ENCODE measurements around the gene NUP35.
"Not testable (repeated sequence)": the region's sequence is repeated elsewhere in the genome, so short reads cannot be mapped to it uniquely, and the experiment has no call there.

NUP35 gene

GRCh38 chr2:183148955-183149354 lies 24.7 kb downstream of the NUP35 start:
- DNase-seq (ENCODE audit: low spot score): no peak

- peak; percentile 46 for DNase-seq (ENCODE audit: low spot score)
These were observed 25.2 kb downstream of the NUP35 start for GRCh38 chr2:183149489-183149888.

- DNase-seq (ENCODE audit: low spot score): not testable (repeated sequence)
These were observed 28.0 kb downstream of the NUP35 start for GRCh38 chr2:183152280-183152679.

- DNase-seq (ENCODE audit: low spot score): no peak
These were observed 29.7 kb downstream of the NUP35 start for GRCh38 chr2:183153967-183154366.

- DNase-seq (ENCODE audit: low spot score): not testable (repeated sequence)
These were observed 30.5 kb downstream of the NUP35 start for GRCh38 chr2:183154772-183155171.

- DNase-seq (ENCODE audit: low spot score): no peak
These were observed 32.9 kb downstream of the NUP35 start for GRCh38 chr2:183157131-183157530.

GRCh38 chr2:183162362-183162761 lies 38.1 kb downstream of the NUP35 start:
- no peak for DNase-seq (ENCODE audit: low spot score)

GRCh38 chr2:183163821-183164649 lies 39.8 kb downstream of the NUP35 start:
- DNase-seq (ENCODE audit: low spot score): no peak

GRCh38 chr2:183164650-183165015 lies 40.4 kb downstream of the NUP35 start:
- no peak for DNase-seq (ENCODE audit: low spot score)

- DNase-seq (ENCODE audit: low spot score): no peak
These were observed 42.0 kb downstream of the NUP35 start for GRCh38 chr2:183166210-183166609.

- not testable (repeated sequence) for DNase-seq (ENCODE audit: low spot score)
These were observed 42.7 kb downstream of the NUP35 start for GRCh38 chr2:183166976-183167375.

- DNase-seq (ENCODE audit: low spot score): no peak
These were observed 48.1 kb downstream of the NUP35 start for GRCh38 chr2:183172220-183172887.

GRCh38 chr2:183179156-183179555 lies 54.9 kb downstream of the NUP35 start:
- no peak for DNase-seq (ENCODE audit: low spot score)

- DNase-seq (ENCODE audit: low spot score): no peak
These were observed 61.3 kb downstream of the NUP35 start for GRCh38 chr2:183185534-183185933.

GRCh38 chr2:183186296-183186695 lies 62.1 kb downstream of the NUP35 start:
- no peak for DNase-seq (ENCODE audit: low spot score)

- DNase-seq (ENCODE audit: low spot score): no peak
These were observed 62.5 kb downstream of the NUP35 start for GRCh38 chr2:183186766-183187165.

- DNase-seq (ENCODE audit: low spot score): no peak
These were observed 68.1 kb downstream of the NUP35 start for GRCh38 chr2:183192343-183192742.

- no peak for DNase-seq (ENCODE audit: low spot score)
These were observed 69.7 kb downstream of the NUP35 start for GRCh38 chr2:183193904-183194303.

- no peak for DNase-seq (ENCODE audit: low spot score)
These were observed 71.2 kb downstream of the NUP35 start for GRCh38 chr2:183195397-183195796.

GRCh38 chr2:183195998-183196409 lies 71.8 kb downstream of the NUP35 start:
- DNase-seq (ENCODE audit: low spot score): no peak

- DNase-seq (ENCODE audit: low spot score): no peak
These were observed 80.2 kb downstream of the NUP35 start for GRCh38 chr2:183204397-183204796.

- peak; percentile 4 for DNase-seq (ENCODE audit: low spot score)
These were observed 82.9 kb downstream of the NUP35 start for GRCh38 chr2:183207110-183207509.

GRCh38 chr2:183209395-183210028 lies 85.3 kb downstream of the NUP35 start:
- no peak for DNase-seq (ENCODE audit: low spot score)

Measured in hepatic stellate cell (primary cell).